Measurements from ENCODE around the gene FOXP1. TPM values are rescaled to one million over a fixed set of nuclear protein-coding genes. Genes with fewer than 3 reads are reported as not detected.

The FOXP1 gene
- total RNA-seq, 2 donors from 2014 or later, result 41.7 to 94.3 TPM

GRCh38 chr3:71219744-71220638 lies 363.5 kb downstream of the FOXP1 start:
- Mint-ChIP-seq H3K4me1 (peaks cover 22% of the 10 kb centered on the region), H3K4me3 (no peak overlapping the region), H3K9me3 (no peaks in the 10 kb centered on the region), H3K27ac (peak overlapping the region; percentile 71), H3K27me3 (ENCODE audit: insufficient read depth) (no peaks in the 10 kb centered on the region), H3K36me3 (ENCODE audit: low read depth) (peaks cover 9% of the 10 kb centered on the region)
- 81 to 85% methylated on average over 6 to 7 of the region's 7 CpGs for whole genome bisulfite sequencing, 2 experiments (ENCODE audit: insufficient coverage in 1 of 2, insufficient read length in 1 of 2)
- peaks cover 4% of the 10 kb centered on the region for H3K4me1 ChIP-seq (ENCODE audit: control insufficient read depth, insufficient read depth, low read length)
- H3K27me3 ChIP-seq (ENCODE audit: control insufficient read depth, insufficient read depth, low read length, poor library complexity, severe bottlenecking), result no peaks in the 10 kb centered on the region
- H3K9me3 ChIP-seq (ENCODE audit: control insufficient read depth, low read length), result no peaks in the 10 kb centered on the region
- peak overlapping the region; percentile 24 for H3K9ac ChIP-seq (ENCODE audit: extremely low read depth, low read length, poor library complexity, severe bottlenecking)
- TF ChIP-seq, protein P1, sequence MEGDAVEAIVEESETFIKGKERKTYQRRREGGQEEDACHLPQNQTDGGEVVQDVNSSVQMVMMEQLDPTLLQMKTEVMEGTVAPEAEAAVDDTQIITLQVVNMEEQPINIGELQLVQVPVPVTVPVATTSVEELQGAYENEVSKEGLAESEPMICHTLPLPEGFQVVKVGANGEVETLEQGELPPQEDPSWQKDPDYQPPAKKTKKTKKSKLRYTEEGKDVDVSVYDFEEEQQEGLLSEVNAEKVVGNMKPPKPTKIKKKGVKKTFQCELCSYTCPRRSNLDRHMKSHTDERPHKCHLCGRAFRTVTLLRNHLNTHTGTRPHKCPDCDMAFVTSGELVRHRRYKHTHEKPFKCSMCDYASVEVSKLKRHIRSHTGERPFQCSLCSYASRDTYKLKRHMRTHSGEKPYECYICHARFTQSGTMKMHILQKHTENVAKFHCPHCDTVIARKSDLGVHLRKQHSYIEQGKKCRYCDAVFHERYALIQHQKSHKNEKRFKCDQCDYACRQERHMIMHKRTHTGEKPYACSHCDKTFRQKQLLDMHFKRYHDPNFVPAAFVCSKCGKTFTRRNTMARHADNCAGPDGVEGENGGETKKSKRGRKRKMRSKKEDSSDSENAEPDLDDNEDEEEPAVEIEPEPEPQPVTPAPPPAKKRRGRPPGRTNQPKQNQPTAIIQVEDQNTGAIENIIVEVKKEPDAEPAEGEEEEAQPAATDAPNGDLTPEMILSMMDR (conservative IDR thresholded peaks at IDR 0.05), result no peak
- peak; percentile 59 for DNase-seq
- H3K36me3 ChIP-seq (ENCODE audit: control insufficient read depth, insufficient read depth, low read length), result no peaks in the 10 kb centered on the region
- H3K4me3 ChIP-seq (ENCODE audit: low read length), result no peak overlapping the region
- no peak overlapping the region for H3K27ac ChIP-seq (ENCODE audit: low read depth, low read length)

DNA sequence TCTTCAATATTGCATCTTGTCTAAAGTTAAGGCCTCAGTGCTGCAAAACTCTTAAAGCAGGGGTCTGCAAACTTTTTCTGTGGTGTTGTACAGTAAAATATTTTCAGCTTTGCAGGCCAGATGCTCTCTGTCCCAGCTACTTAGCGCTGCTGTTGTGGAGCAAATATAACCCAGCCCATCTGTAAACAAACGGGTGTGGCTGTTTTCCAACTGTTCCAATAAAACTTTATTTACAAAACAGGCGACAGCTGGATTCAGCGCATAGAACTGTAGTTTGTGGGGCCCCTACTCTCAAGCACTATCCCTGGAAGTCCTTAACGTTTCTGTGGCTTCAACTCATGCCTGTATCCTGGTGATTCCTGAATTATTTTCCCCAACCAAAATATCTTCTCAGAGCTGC lies 365.0 kb downstream of the FOXP1 start:
- Histone ChIP-seq H3K27ac (ENCODE audit: low read depth, low read length) (no peak overlapping the region), H3K27me3 (ENCODE audit: control insufficient read depth, insufficient read depth, low read length, poor library complexity, severe bottlenecking) (no peaks in the 10 kb centered on the region), H3K36me3 (ENCODE audit: control insufficient read depth, insufficient read depth, low read length) (no peaks in the 10 kb centered on the region), H3K4me1 (ENCODE audit: control insufficient read depth, insufficient read depth, low read length) (peaks cover 8% of the 10 kb centered on the region), H3K9me3 (ENCODE audit: control insufficient read depth, low read length) (no peaks in the 10 kb centered on the region), H3K4me3 (ENCODE audit: low read length) (no peak overlapping the region), H3K9ac (ENCODE audit: extremely low read depth, low read length, poor library complexity, severe bottlenecking) (no peak overlapping the region)
- peaks cover 34% of the 10 kb centered on the region for H3K4me1 Mint-ChIP-seq
- DNase-seq, result no peak
- H3K27ac Mint-ChIP-seq, result no peak overlapping the region
- H3K9me3 Mint-ChIP-seq, result no peaks in the 10 kb centered on the region
- peaks cover 10% of the 10 kb centered on the region for H3K36me3 Mint-ChIP-seq (ENCODE audit: low read depth)
- no peaks in the 10 kb centered on the region for H3K27me3 Mint-ChIP-seq (ENCODE audit: insufficient read depth)
- H3K4me3 Mint-ChIP-seq, result no peak overlapping the region
- TF ChIP-seq, protein P1 (conservative IDR thresholded peaks at IDR 0.05), result no peak
- 94 to 98% methylated on average over 4 to 5 of the region's 5 CpGs for WGBS, 2 experiments (ENCODE audit: insufficient coverage in 1 of 2, insufficient read length in 1 of 2)

GRCh38 chr3:71217640-71218222 lies 365.8 kb downstream of the FOXP1 start:
- no peak overlapping the region for H3K27ac ChIP-seq (ENCODE audit: low read depth, low read length)
- 79 to 82% methylated on average over 4 to 8 of the region's 8 CpGs for WGBS, 2 experiments (ENCODE audit: insufficient coverage in 1 of 2, insufficient read length in 1 of 2)
- no peak for DNase-seq
- Mint-ChIP-seq H3K4me3 (no peak overlapping the region), H3K27ac (no peak overlapping the region), H3K27me3 (ENCODE audit: insufficient read depth) (no peaks in the 10 kb centered on the region), H3K9me3 (no peaks in the 10 kb centered on the region), H3K36me3 (ENCODE audit: low read depth) (peaks cover 10% of the 10 kb centered on the region), H3K4me1 (peaks cover 34% of the 10 kb centered on the region)
- TF ChIP-seq, protein P1 (conservative IDR thresholded peaks at IDR 0.05), result no peak
- H3K9me3 ChIP-seq (ENCODE audit: control insufficient read depth, low read length), result no peaks in the 10 kb centered on the region
- H3K4me1 ChIP-seq (ENCODE audit: control insufficient read depth, insufficient read depth, low read length), result peaks cover 8% of the 10 kb centered on the region
- no peak overlapping the region for H3K9ac ChIP-seq (ENCODE audit: extremely low read depth, low read length, poor library complexity, severe bottlenecking)
- no peak overlapping the region for H3K4me3 ChIP-seq (ENCODE audit: low read length)
- H3K36me3 ChIP-seq (ENCODE audit: control insufficient read depth, insufficient read depth, low read length), result no peaks in the 10 kb centered on the region
- H3K27me3 ChIP-seq (ENCODE audit: control insufficient read depth, insufficient read depth, low read length, poor library complexity, severe bottlenecking), result no peaks in the 10 kb centered on the region
